Brain microvascular endothelial cell (primary cell): ENCODE results near the gene VSIG10L2.

Experiments
- DNase-seq: peaks from one replicate; pipeline ENCODE4 v3.0.0-alpha.2; 2020
- H3K27ac ChIP-seq: fragments of 250-450 bp; sonication (Bioruptor Pico); 2 replicates; pipeline ENCODE4 v1.5.1; 2020; ENCODE audit warnings: mild to moderate bottlenecking, moderate library complexity
- H3K27me3 ChIP-seq: fragments of 250-450 bp; sonication (Bioruptor Pico); replicated peaks from 2 replicates; pipeline ENCODE4 v1.5.1; 2020; ENCODE audit warnings: mild to moderate bottlenecking
- H3K36me3 ChIP-seq: fragments of 250-450 bp; sonication (Bioruptor Pico); replicated peaks from 2 replicates; pipeline ENCODE4 v1.5.1; 2020; ENCODE audit warnings: mild to moderate bottlenecking
- H3K4me3 ChIP-seq: 2 replicates; pipeline ENCODE4 v1.5.1; 2011; ENCODE audit warnings: low read depth, mild to moderate bottlenecking, control low read depth, low read length, moderate library complexity
- CTCF ChIP-seq: IDR thresholded peaks from 2 replicates; pipeline ENCODE4 v1.5.1; 2011; ENCODE audit warnings: low read depth, mild to moderate bottlenecking, moderate library complexity, low read length, control low read depth, inconsistent platforms; ENCODE audit errors: missing control alignments
- in situ Hi-C: cut with HindIII; loops from 2 replicates; pipeline ENCODE4 v1.10.0; 2017; ENCODE audit warnings: low sequenced_read_pairs, low pct_ligation_motif_present

VSIG10L2 gene

GRCh38 chr11:125925804-125926203 is 20.0 kb upstream of the VSIG10L2 start:
- in situ Hi-C loops = loop anchor here (25.0 kb wide), 1 partner anchor 261 kb away; no protein-coding TSS in a partner anchor
- TF ChIP-seq CTCF = no peak
- no peak overlapping the region for H3K4me3 ChIP-seq
- H3K27me3 ChIP-seq = peaks cover 2% of the 10 kb centered on the region
- H3K27ac ChIP-seq = no peak overlapping the region
- no peak for DNase-seq
- H3K36me3 ChIP-seq = no peaks in the 10 kb centered on the region

GRCh38 chr11:125926682-125927081 is 19.2 kb upstream of the VSIG10L2 start:
- no peak for DNase-seq
- Histone ChIP-seq H3K27ac (no peak overlapping the region), H3K27me3 (peaks cover 2% of the 10 kb centered on the region), H3K36me3 (no peaks in the 10 kb centered on the region), H3K4me3 (no peak overlapping the region)
- in situ Hi-C loops = loop anchor here (25.0 kb wide), 1 partner anchor 261 kb away; no protein-coding TSS in a partner anchor
- no peak for TF ChIP-seq CTCF

- Histone ChIP-seq H3K4me3 (no peak overlapping the region), H3K27me3 (peaks cover 2% of the 10 kb centered on the region), H3K27ac (no peak overlapping the region), H3K36me3 (no peaks in the 10 kb centered on the region)
- in situ Hi-C loops = loop anchor here (25.0 kb wide), 1 partner anchor 258 kb away; no protein-coding TSS in a partner anchor
- no peak for TF ChIP-seq CTCF
- DNase-seq = no peak
These were observed 16.3 kb upstream of the VSIG10L2 start for GRCh38 chr11:125929445-125930075.

GRCh38 chr11:125930076-125930450 is 15.8 kb upstream of the VSIG10L2 start:
- in situ Hi-C loops = loop anchor here (25.0 kb wide), 1 partner anchor 257 kb away; no protein-coding TSS in a partner anchor
- Histone ChIP-seq H3K27me3 (peaks cover 2% of the 10 kb centered on the region), H3K36me3 (no peaks in the 10 kb centered on the region), H3K4me3 (no peak overlapping the region), H3K27ac (no peak overlapping the region)
- DNase-seq = no peak
- TF ChIP-seq CTCF = no peak

GRCh38 chr11:125931116-125931515 is 14.7 kb upstream of the VSIG10L2 start:
- peaks cover 2% of the 10 kb centered on the region for H3K27me3 ChIP-seq
- no peak overlapping the region for H3K4me3 ChIP-seq
- no peak for TF ChIP-seq CTCF
- in situ Hi-C loops = loop anchor here (25.0 kb wide), 1 partner anchor 256 kb away; no protein-coding TSS in a partner anchor
- H3K27ac ChIP-seq = no peak overlapping the region
- no peak for DNase-seq
- H3K36me3 ChIP-seq = no peaks in the 10 kb centered on the region

GRCh38 chr11:125931668-125932067 is 14.2 kb upstream of the VSIG10L2 start:
- no peak overlapping the region for H3K4me3 ChIP-seq
- no peak overlapping the region for H3K27ac ChIP-seq
- DNase-seq = no peak
- in situ Hi-C loops = loop anchor here (25.0 kb wide), 1 partner anchor 256 kb away; no protein-coding TSS in a partner anchor
- peaks cover 2% of the 10 kb centered on the region for H3K27me3 ChIP-seq
- no peak for TF ChIP-seq CTCF
- H3K36me3 ChIP-seq = no peaks in the 10 kb centered on the region
